Cerebellar cortex (tissue), 1 donor: ENCODE data around the gene WNK1.
"Not testable (repeated sequence)": the region's sequence is repeated elsewhere in the genome, so short reads cannot be mapped to it uniquely, and the experiment has no call there.

Experiments used
- DNase-seq: peaks from one replicate; pipeline ENCODE4 v3.0.0-alpha.2; 2015; ENCODE audit warnings: low spot score

The WNK1 gene

GRCh38 chr12:779745-780734 is 27.7 kb downstream of the WNK1 start:
- DNase-seq = no peak

- no peak for DNase-seq
Measured at GRCh38 chr12:780750-781379, 28.5 kb downstream of the WNK1 start.

- no peak for DNase-seq
Measured at GRCh38 chr12:785706-786105, 33.3 kb downstream of the WNK1 start.

GRCh38 chr12:788288-788687 is 35.9 kb downstream of the WNK1 start:
- DNase-seq = no peak

GRCh38 chr12:788762-789161 is 36.4 kb downstream of the WNK1 start:
- not testable (repeated sequence) for DNase-seq

- DNase-seq = no peak
Measured at GRCh38 chr12:789852-790563, 37.6 kb downstream of the WNK1 start.

- no peak for DNase-seq
Measured at GRCh38 chr12:790608-791007, 38.2 kb downstream of the WNK1 start.

- DNase-seq = no peak
Measured at GRCh38 chr12:793037-793436, 40.7 kb downstream of the WNK1 start.

GRCh38 chr12:793711-794110 is 41.3 kb downstream of the WNK1 start:
- no peak for DNase-seq

GRCh38 chr12:795305-795704 is 42.9 kb downstream of the WNK1 start:
- no peak for DNase-seq

- no peak for DNase-seq
Measured at GRCh38 chr12:800401-800800, 48.0 kb downstream of the WNK1 start.

GRCh38 chr12:802242-803120 is 50.1 kb downstream of the WNK1 start:
- no peak for DNase-seq

- DNase-seq = no peak
Measured at GRCh38 chr12:805022-805632, 52.7 kb downstream of the WNK1 start.

- no peak for DNase-seq
Measured at GRCh38 chr12:806200-806791, 53.9 kb downstream of the WNK1 start.

GRCh38 chr12:807041-807735 is 54.8 kb downstream of the WNK1 start:
- no peak for DNase-seq

- no peak for DNase-seq
Measured at GRCh38 chr12:810116-810515, 57.7 kb downstream of the WNK1 start.

- DNase-seq = no peak
Measured at GRCh38 chr12:810671-811415, 58.5 kb downstream of the WNK1 start.

GRCh38 chr12:812950-813349 is 60.6 kb downstream of the WNK1 start:
- no peak for DNase-seq

- not testable (repeated sequence) for DNase-seq
Measured at GRCh38 chr12:817456-817855, 65.1 kb downstream of the WNK1 start.
